Spleen (tissue), 7 donors: ENCODE results near the gene TCP11L2.

ENCODE experiments used
- CTCF ChIP-seq, 11 experiments: fragments of 200-600 bp in 7 of 11; fragments of 450-650 bp in 4 of 11; sonication (generic) in 4 of 11; IDR thresholded peaks in 8 of 11; conservative IDR thresholded peaks in 3 of 11; 1 replicate in 7 of 11; 2 replicates in 4 of 11; pipeline versions ENCODE4 v1.4.0 to v1.8.0; 2016 to 2021; ENCODE audit warnings: antibody characterized with exemption in 11 of 11, inconsistent platforms in 4 of 11, mild to moderate bottlenecking in 1 of 11
- POLR2AphosphoS5 ChIP-seq, 3 donors: sonication (generic); formaldehyde crosslinking; IDR thresholded peaks; one replicate each; pipeline ENCODE4 v1.5.1; 2017; ENCODE audit warnings: antibody characterized with exemption in 3 of 3
- donor health status: DM: no; HTN: no; CAD: no; lungs with moderate emphysema.
- donor health status: DM: no; HTN: no; CAD: no.
- donor health status: DM: no; HTN: no; CAD: no.

DNA sequence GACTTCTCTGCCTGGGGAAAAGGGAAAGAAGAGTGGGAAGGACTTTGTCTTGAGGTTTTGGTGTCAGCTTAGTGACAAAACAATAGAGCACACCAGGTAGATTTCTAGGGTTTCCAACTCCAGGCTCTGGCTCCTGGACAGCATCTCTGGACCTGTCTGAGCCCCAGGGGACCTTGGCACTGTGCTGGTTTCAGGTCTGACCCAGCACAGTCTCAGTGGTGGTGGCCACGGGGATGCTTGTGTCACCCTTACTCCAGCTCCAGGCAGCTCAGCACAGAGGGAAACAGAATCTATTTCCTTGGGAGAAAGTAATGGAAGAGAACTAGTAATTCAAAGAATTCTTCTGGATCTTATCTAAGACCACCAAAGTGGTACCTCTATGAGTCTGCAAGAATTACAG, 43.6 kb upstream of the TCP11L2 start:
- no peak for TF ChIP-seq CTCF (IDR thresholded peaks at IDR 0.05 in 8 of 11, conservative IDR thresholded peaks at IDR 0.05 in 3 of 11)
- no peak for TF ChIP-seq POLR2AphosphoS5 (IDR thresholded peaks at IDR 0.05)
